Endodermal cell (in vitro differentiated cells): Measurements from ENCODE around the gene CYP2D6. TPM values are rescaled to one million over a fixed set of nuclear protein-coding genes. Genes with fewer than 3 reads are reported as not detected.
A peak's percentile ranks its signal among the peaks of the same experiment; 100 is the strongest.
"Not testable (repeated sequence)": the region's sequence is repeated elsewhere in the genome, so short reads cannot be mapped to it uniquely, and the experiment has no call there.

Source experiments
- DNase-seq: peaks from one replicate; pipeline ENCODE4 v3.0.0-alpha.2; 2017
- H3K27ac ChIP-seq: 2 replicates; pipeline ENCODE4 v1.5.1; 2013; ENCODE audit warnings: mild to moderate bottlenecking, low read depth, low read length, moderate library complexity
- H3K27me3 ChIP-seq: 2 replicates; pipeline ENCODE4 v1.6.1; 2013; ENCODE audit warnings: mild to moderate bottlenecking, low read length, moderate library complexity; ENCODE audit not compliant: insufficient read depth, control insufficient read depth, poor library complexity, severe bottlenecking
- H3K36me3 ChIP-seq: 2 replicates; pipeline ENCODE4 v1.7.0; 2013; ENCODE audit warnings: mild to moderate bottlenecking, low read length, moderate library complexity; ENCODE audit not compliant: control insufficient read depth, insufficient read depth
- H3K4me1 ChIP-seq: one replicate; pipeline ENCODE4 v1.7.0; 2013; ENCODE audit warnings: low read length; ENCODE audit not compliant: control insufficient read depth, insufficient read depth
- H3K4me3 ChIP-seq: 2 replicates; pipeline ENCODE4 v1.5.1; 2013; ENCODE audit warnings: mild to moderate bottlenecking, low read length, moderate library complexity
- H3K9ac ChIP-seq: 2 replicates; pipeline ENCODE4 v1.6.1; 2013; ENCODE audit warnings: mild to moderate bottlenecking, low read length, moderate library complexity; ENCODE audit not compliant: poor library complexity, severe bottlenecking; ENCODE audit errors: extremely low read depth
- H3K9me3 ChIP-seq: 2 replicates; pipeline ENCODE4 v1.6.1; 2013; ENCODE audit warnings: mild to moderate bottlenecking, low read length, moderate library complexity; ENCODE audit not compliant: control insufficient read depth
- H3K27ac Mint-ChIP-seq: 2 replicates; pipeline ENCODE4 v1.8.0; 2020; ENCODE audit warnings: mixed read lengths
- H3K27me3 Mint-ChIP-seq: 2 replicates; pipeline ENCODE4 v1.8.0; 2021; ENCODE audit warnings: mild to moderate bottlenecking, mixed read lengths; ENCODE audit not compliant: insufficient read depth
- H3K36me3 Mint-ChIP-seq: 2 replicates; pipeline ENCODE4 v1.8.0; 2020; ENCODE audit warnings: low read depth, mixed read lengths
- H3K4me1 Mint-ChIP-seq: 2 replicates; pipeline ENCODE4 v1.8.0; 2020; ENCODE audit warnings: mixed read lengths
- H3K4me3 Mint-ChIP-seq: 2 replicates; pipeline ENCODE4 v1.8.0; 2020; ENCODE audit warnings: mild to moderate bottlenecking, moderate library complexity, mixed read lengths
- H3K9me3 Mint-ChIP-seq: 2 replicates; pipeline ENCODE4 v1.8.0; 2020; ENCODE audit warnings: mild to moderate bottlenecking, mixed read lengths
- CTCF ChIP-seq: fragments of 200-600 bp; sonication (generic); conservative IDR thresholded peaks from 2 replicates; pipeline ENCODE4 v1.5.0; 2021; ENCODE audit warnings: antibody characterized with exemption, mild to moderate bottlenecking
- WGBS, 2 experiments: methylation state at CpG; one replicate each; pipeline versions ENCODE4 v1.1.5 to v1.1.7; 2013; ENCODE audit warnings: missing lambda C conversion rate in 2 of 2, mixed read lengths in 1 of 2; ENCODE audit not compliant: insufficient coverage in 1 of 2, insufficient read length in 1 of 2; 5-methylcytosine and 5-hydroxymethylcytosine counted together
- total RNA-seq, 2 donors: library from RNA; stranded (reverse); fragmentation: NEBNext Ultra II Directional in 1 of 2; extraction: Animal tissue kit (Norgen Biotek cat#: 25700) in 1 of 2; gene quantifications; 2 replicates in 1 of 2; 3 replicates in 1 of 2; pipeline ENCODE4 v1.2.1, GENCODE V29; 2021

Gene CYP2D6
- total RNA-seq, 2 donors from 2014 or later: 5.6 to 10.9 TPM

DNA sequence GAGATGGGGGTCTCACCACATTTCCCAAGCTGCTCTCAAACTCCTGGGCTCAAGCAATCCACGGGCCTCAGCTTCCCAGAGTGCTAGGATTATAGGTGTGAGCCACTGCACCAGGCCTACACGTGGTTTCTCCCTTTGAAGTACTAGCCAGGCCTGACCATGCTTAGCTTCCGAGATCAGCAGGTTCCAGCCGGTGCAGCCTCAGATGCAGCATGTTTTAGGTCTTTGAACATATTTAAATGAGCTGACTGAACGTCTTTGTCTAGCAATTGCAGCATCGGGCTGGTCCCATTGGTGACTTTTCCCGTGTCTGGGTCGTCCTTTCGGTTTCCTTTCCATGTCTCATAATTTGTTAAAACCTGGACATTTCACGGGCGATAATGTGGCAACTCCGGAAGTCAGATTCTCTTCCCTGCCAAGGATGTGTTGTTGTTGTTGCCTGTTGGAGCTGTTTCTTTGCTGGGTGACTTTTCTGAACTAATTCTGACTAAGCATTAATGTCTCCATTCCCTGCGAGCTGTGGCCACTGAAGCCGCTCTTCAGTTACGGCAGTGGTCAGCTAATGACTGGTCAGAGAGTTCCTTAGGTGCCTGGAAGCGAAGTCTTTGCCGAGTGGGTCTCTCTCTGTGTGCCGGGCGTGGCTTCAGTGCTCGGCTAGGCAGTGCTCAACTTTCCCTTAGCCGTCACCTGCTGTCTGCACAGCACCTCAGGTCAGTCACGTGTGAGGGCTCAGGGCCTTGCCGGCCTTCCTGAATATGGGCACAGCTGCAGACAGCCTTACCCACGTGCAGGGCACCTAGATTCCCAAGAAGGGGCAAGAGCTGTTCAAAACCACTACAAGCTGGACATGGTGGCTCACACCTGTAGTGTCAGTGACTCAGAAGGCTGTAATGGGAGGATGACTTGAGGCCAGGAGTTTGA, 3.8 kb upstream of the CYP2D6 start:
- Mint-ChIP-seq H3K27ac (no peak overlapping the region), H3K36me3 (peaks cover 28% of the 10 kb centered on the region), H3K9me3 (peaks cover 12% of the 10 kb centered on the region), H3K4me1 (no peaks in the 10 kb centered on the region), H3K4me3 (no peak overlapping the region), H3K27me3 (peaks cover 9% of the 10 kb centered on the region)
- H3K4me1 ChIP-seq: no peaks in the 10 kb centered on the region
- DNase-seq: no peak
- no peaks in the 10 kb centered on the region for H3K27me3 ChIP-seq
- peaks cover 19% of the 10 kb centered on the region for H3K9me3 ChIP-seq
- no peak overlapping the region for H3K9ac ChIP-seq
- no peak overlapping the region for H3K27ac ChIP-seq
- H3K36me3 ChIP-seq: peaks cover 10% of the 10 kb centered on the region
- WGBS, 2 experiments: 94 to 95% methylated on average over 22 to 24 of the region's 24 CpGs
- no peak for TF ChIP-seq CTCF
- no peak overlapping the region for H3K4me3 ChIP-seq

GRCh38 chr22:42132457-42132856, 1.8 kb upstream of the CYP2D6 start:
- H3K4me3 Mint-ChIP-seq: no peak overlapping the region
- no peak overlapping the region for H3K4me3 ChIP-seq
- no peaks in the 10 kb centered on the region for H3K36me3 ChIP-seq
- no peak for DNase-seq
- H3K27ac ChIP-seq: no peak overlapping the region
- no peaks in the 10 kb centered on the region for H3K4me1 Mint-ChIP-seq
- 90 to 91% methylated on average over 13 of the region's 13 CpGs for WGBS, 2 experiments
- H3K4me1 ChIP-seq: no peaks in the 10 kb centered on the region
- H3K36me3 Mint-ChIP-seq: peaks cover 15% of the 10 kb centered on the region
- peak; percentile 53 for TF ChIP-seq CTCF
- no peaks in the 10 kb centered on the region for H3K27me3 ChIP-seq
- H3K27me3 Mint-ChIP-seq: peaks cover 10% of the 10 kb centered on the region
- H3K9me3 ChIP-seq: peaks cover 8% of the 10 kb centered on the region
- H3K9ac ChIP-seq: no peak overlapping the region
- no peak overlapping the region for H3K27ac Mint-ChIP-seq
- no peaks in the 10 kb centered on the region for H3K9me3 Mint-ChIP-seq

DNA sequence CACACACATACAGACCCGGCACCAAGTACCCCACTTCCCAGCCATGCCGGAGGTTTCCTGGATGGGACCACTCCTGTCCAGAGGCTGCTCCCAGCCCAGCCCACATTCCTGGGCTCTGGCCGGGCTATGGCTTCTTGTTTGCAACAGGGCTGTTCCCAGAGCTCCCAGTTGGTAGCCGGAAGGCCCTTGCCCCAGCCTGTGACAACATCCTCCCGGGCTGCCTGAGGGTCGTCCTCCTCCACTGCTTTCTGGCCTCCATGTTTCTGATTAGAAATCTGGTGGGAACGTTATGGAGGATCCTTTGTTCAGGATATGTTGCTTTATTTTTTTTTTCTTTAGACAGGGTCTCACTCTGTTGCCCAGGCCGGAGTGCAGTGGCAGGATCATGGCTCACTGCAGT, 952 bp upstream of the CYP2D6 start:
- 82 to 84% methylated on average over 8 of the region's 8 CpGs for WGBS, 2 experiments
- no peaks in the 10 kb centered on the region for H3K4me1 Mint-ChIP-seq
- no peak for DNase-seq
- H3K36me3 Mint-ChIP-seq: peaks cover 15% of the 10 kb centered on the region
- H3K27me3 Mint-ChIP-seq: peaks cover 10% of the 10 kb centered on the region
- Histone ChIP-seq H3K27ac (no peak overlapping the region), H3K9ac (no peak overlapping the region), H3K9me3 (peaks cover 8% of the 10 kb centered on the region), H3K4me1 (no peaks in the 10 kb centered on the region), H3K36me3 (no peaks in the 10 kb centered on the region), H3K4me3 (no peak overlapping the region), H3K27me3 (no peaks in the 10 kb centered on the region)
- H3K9me3 Mint-ChIP-seq: no peaks in the 10 kb centered on the region
- no peak overlapping the region for H3K4me3 Mint-ChIP-seq
- H3K27ac Mint-ChIP-seq: no peak overlapping the region
- no peak for TF ChIP-seq CTCF

GRCh38 chr22:42130182-42130581, 428 bp downstream of the CYP2D6 start:
- H3K27me3 ChIP-seq, DNase-seq, H3K9ac ChIP-seq, H3K4me1 Mint-ChIP-seq, H3K27ac ChIP-seq, H3K9me3 ChIP-seq, H3K4me3 ChIP-seq, H3K27ac Mint-ChIP-seq, H3K4me1 ChIP-seq, H3K4me3 Mint-ChIP-seq, H3K9me3 Mint-ChIP-seq, H3K36me3 ChIP-seq: not testable (repeated sequence)
- H3K27me3 Mint-ChIP-seq: peaks cover 10% of the 10 kb centered on the region
- peaks cover 17% of the 10 kb centered on the region for H3K36me3 Mint-ChIP-seq
- WGBS, 2 experiments: 0 to 39% methylated on average over 1 of the region's 7 CpGs
